Smooth muscle cell (in vitro differentiated cells): ENCODE results near the gene ELMOD1. TPM values are rescaled to one million over a fixed set of nuclear protein-coding genes. Genes with fewer than 3 reads are reported as not detected.
A peak's percentile ranks its signal among the peaks of the same experiment; 100 is the strongest.

Source experiments
- DNase-seq: peaks from one replicate; lab custom pipeline; 2025; ENCODE audit not compliant: unreplicated experiment; lab: John Stamatoyannopoulos, UW
- H2AFZ ChIP-seq: fragments of 200-600 bp; sonication (generic); 2 replicates; pipeline ENCODE4 v1.6.0; 2016; ENCODE audit warnings: antibody characterized with exemption, low read depth, mild to moderate bottlenecking
- H3F3A ChIP-seq: fragments of 200-600 bp; sonication (generic); 2 replicates; pipeline ENCODE4 v1.6.0; 2017; ENCODE audit warnings: antibody characterized with exemption, low read depth
- H3K27ac ChIP-seq: fragments of 200-600 bp; sonication (generic); 2 replicates; pipeline ENCODE4 v1.5.1; 2016; ENCODE audit warnings: low read depth, mild to moderate bottlenecking
- H3K27me3 ChIP-seq: fragments of 200-600 bp; sonication (generic); 2 replicates; pipeline ENCODE4 v1.6.1; 2016; ENCODE audit warnings: low read depth, mild to moderate bottlenecking
- H3K36me3 ChIP-seq: fragments of 200-600 bp; sonication (generic); 2 replicates; pipeline ENCODE4 v1.5.1; 2016; ENCODE audit warnings: low read depth
- H3K4me1 ChIP-seq: fragments of 200-600 bp; sonication (generic); 2 replicates; pipeline ENCODE4 v1.5.1; 2016; ENCODE audit warnings: low read depth
- H3K4me2 ChIP-seq: fragments of 200-600 bp; sonication (generic); 2 replicates; pipeline ENCODE4 v1.6.0; 2016; ENCODE audit warnings: mild to moderate bottlenecking
- H3K4me3 ChIP-seq: fragments of 200-600 bp; sonication (generic); 2 replicates; pipeline ENCODE4 v1.5.1; 2016; ENCODE audit warnings: mild to moderate bottlenecking
- H3K79me2 ChIP-seq: fragments of 200-600 bp; sonication (generic); 2 replicates; pipeline ENCODE4 v1.6.0; 2016; ENCODE audit warnings: low read depth, mild to moderate bottlenecking
- H3K9ac ChIP-seq: fragments of 200-600 bp; sonication (generic); 2 replicates; pipeline ENCODE4 v1.6.0; 2016; ENCODE audit warnings: low read depth
- H3K9me3 ChIP-seq: fragments of 200-600 bp; sonication (generic); replicated peaks from 2 replicates; pipeline ENCODE4 v1.5.1; 2016; ENCODE audit warnings: low read depth
- H4K20me1 ChIP-seq: fragments of 200-600 bp; sonication (generic); 2 replicates; pipeline ENCODE4 v1.6.0; 2016; ENCODE audit warnings: low read depth
- WGBS: methylation state at CpG from one replicate; pipeline ENCODE4 v1.1.7; 2016; ENCODE audit warnings: low lambda C conversion rate; 5-methylcytosine and 5-hydroxymethylcytosine counted together
- polyA plus RNA-seq: library from polyadenylated mRNA; unstranded; fragments of >200 nt; fragmentation: Nextera tagmentation; extraction: Ambion mirVana; gene quantifications from 2 replicates; pipeline ENCODE4 v1.2.1, GENCODE V29; 2016
- total RNA-seq: library from RNA; depleted of rRNA; stranded (reverse); fragments of >200 nt; gene quantifications from 2 replicates; pipeline ENCODE4 v1.2.3, GENCODE V29; 2014
- TF ChIP-seq, protein P1 (sequence below): fragments of 200-600 bp; sonication (generic); IDR thresholded peaks from 2 replicates; pipeline ENCODE4 v1.5.1; 2017; ENCODE audit warnings: borderline replicate concordance, mild to moderate bottlenecking, antibody characterized with exemption; ENCODE audit not compliant: insufficient read depth, poor library complexity, severe bottlenecking

Gene ELMOD1
- total and polyA plus RNA-seq, 2 experiments from 2014 or later = 0.24 to 0.94 TPM

DNA sequence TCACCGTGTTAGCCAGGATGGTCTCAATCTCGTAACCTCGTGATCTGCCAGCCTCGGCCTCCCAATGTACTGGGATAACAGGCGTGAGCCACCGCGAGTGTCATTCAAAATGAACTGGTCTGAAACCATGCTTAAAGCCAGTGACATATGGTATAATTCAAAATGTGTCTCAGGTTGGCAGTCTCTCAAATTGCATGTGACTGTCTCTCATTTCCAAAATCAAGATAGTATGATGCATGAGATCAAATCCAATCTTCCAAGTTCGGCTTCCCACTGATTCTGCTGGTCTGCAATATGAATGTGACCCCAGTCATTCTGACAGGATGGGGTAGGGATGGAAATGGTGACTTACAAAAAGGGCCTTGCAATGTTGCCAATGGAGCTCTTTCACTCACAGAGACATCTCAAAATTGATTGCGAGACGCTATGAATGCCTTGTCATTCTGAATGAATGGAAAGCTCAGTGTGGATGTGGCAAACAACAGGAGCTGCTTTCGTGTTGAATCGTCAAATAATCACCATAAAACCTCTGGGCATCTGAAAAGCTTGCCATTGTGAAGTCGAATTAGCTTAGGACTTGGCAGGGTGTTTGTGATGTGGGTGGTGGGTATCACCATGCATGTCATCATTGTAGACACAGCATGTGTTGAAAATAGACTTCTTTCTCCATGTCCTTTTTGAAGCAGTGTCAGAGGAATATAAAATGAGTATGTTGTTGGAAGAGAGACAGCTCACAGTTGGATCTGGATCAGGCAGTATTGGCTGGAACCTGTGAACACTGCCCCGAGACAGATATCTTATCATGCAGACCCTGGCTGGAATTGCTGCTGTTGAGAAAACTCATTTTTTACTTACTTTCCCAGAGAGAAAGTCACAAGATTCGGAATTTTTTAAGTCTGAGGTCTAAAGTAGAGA lies 108.7 kb downstream of the ELMOD1 start:
- peaks cover 5% of the 10 kb centered on the region for H3F3A ChIP-seq
- TF ChIP-seq, protein P1, sequence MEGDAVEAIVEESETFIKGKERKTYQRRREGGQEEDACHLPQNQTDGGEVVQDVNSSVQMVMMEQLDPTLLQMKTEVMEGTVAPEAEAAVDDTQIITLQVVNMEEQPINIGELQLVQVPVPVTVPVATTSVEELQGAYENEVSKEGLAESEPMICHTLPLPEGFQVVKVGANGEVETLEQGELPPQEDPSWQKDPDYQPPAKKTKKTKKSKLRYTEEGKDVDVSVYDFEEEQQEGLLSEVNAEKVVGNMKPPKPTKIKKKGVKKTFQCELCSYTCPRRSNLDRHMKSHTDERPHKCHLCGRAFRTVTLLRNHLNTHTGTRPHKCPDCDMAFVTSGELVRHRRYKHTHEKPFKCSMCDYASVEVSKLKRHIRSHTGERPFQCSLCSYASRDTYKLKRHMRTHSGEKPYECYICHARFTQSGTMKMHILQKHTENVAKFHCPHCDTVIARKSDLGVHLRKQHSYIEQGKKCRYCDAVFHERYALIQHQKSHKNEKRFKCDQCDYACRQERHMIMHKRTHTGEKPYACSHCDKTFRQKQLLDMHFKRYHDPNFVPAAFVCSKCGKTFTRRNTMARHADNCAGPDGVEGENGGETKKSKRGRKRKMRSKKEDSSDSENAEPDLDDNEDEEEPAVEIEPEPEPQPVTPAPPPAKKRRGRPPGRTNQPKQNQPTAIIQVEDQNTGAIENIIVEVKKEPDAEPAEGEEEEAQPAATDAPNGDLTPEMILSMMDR = no peak
- no peak overlapping the region for H3K27ac ChIP-seq
- no peak overlapping the region for H3K4me2 ChIP-seq
- H3K36me3 ChIP-seq = no peaks in the 10 kb centered on the region
- H3K27me3 ChIP-seq = no peaks in the 10 kb centered on the region
- H4K20me1 ChIP-seq = no peaks in the 10 kb centered on the region
- 73% methylated on average over 15 of the region's 15 CpGs for WGBS
- peaks cover 8% of the 10 kb centered on the region for H3K4me1 ChIP-seq
- H3K4me3 ChIP-seq = no peak overlapping the region
- no peaks in the 10 kb centered on the region for H3K9me3 ChIP-seq
- H2AFZ ChIP-seq = no peak overlapping the region
- no peak overlapping the region for H3K9ac ChIP-seq
- no peak for DNase-seq
- H3K79me2 ChIP-seq = no peaks in the 10 kb centered on the region

GRCh38 chr11:107702109-107702660 lies 111.2 kb downstream of the ELMOD1 start:
- peaks cover under 1% of the 10 kb centered on the region for H3F3A ChIP-seq
- no peak overlapping the region for H3K9ac ChIP-seq
- H3K36me3 ChIP-seq = no peaks in the 10 kb centered on the region
- no peaks in the 10 kb centered on the region for H3K79me2 ChIP-seq
- H3K27me3 ChIP-seq = no peaks in the 10 kb centered on the region
- H2AFZ ChIP-seq = no peak overlapping the region
- H4K20me1 ChIP-seq = no peaks in the 10 kb centered on the region
- DNase-seq = no peak
- TF ChIP-seq, protein P1 = no peak
- H3K4me1 ChIP-seq = no peaks in the 10 kb centered on the region
- peak overlapping the region; percentile 43 for H3K4me2 ChIP-seq
- H3K9me3 ChIP-seq = no peaks in the 10 kb centered on the region
- H3K27ac ChIP-seq = peak overlapping the region; percentile 54
- 77% methylated on average over 7 of the region's 7 CpGs for WGBS
- H3K4me3 ChIP-seq = no peak overlapping the region

GRCh38 chr11:107702723-107703122 lies 111.8 kb downstream of the ELMOD1 start:
- H3K4me2 ChIP-seq = peak overlapping the region; percentile 43

More at GRCh38 chr11:107702723-107703122, 111.8 kb downstream of the ELMOD1 start:
- Histone ChIP-seq H3K36me3 (no peaks in the 10 kb centered on the region), H3F3A (no peaks in the 10 kb centered on the region), H3K9me3 (no peaks in the 10 kb centered on the region), H3K79me2 (no peaks in the 10 kb centered on the region), H3K4me1 (no peaks in the 10 kb centered on the region), H3K27me3 (no peaks in the 10 kb centered on the region), H2AFZ (peak overlapping the region; percentile 45), H4K20me1 (no peaks in the 10 kb centered on the region), H3K27ac (peak overlapping the region; percentile 54), H3K4me3 (no peak overlapping the region), H3K9ac (no peak overlapping the region)
- no peak for DNase-seq
- TF ChIP-seq, protein P1 = no peak
- WGBS = 10% methylated on average over 2 of the region's 2 CpGs
